Gastrocnemius medialis (tissue), 4 donors: ENCODE measurements around the gene HPF1. TPM values are rescaled to one million over a fixed set of nuclear protein-coding genes. Genes with fewer than 3 reads are reported as not detected.
"Not testable (repeated sequence)": the region's sequence is repeated elsewhere in the genome, so short reads cannot be mapped to it uniquely, and the experiment has no call there.

Source experiments
- ATAC-seq, 2 donors: fragments of 150-250 bp; one replicate each; pipeline ENCODE4 v1.9.1; 2016
- DNase-seq, 2 donors: peaks; one replicate each; pipeline ENCODE4 v3.0.0-alpha.2; 2019
- H3K27ac ChIP-seq, 4 donors: fragments of 200-600 bp; sonication (generic); 1 replicate in 1 of 4; 2 replicates in 3 of 4; pipeline ENCODE4 v1.5.1; 2016 to 2018; ENCODE audit warnings: mild to moderate bottlenecking in 2 of 4, moderate library complexity in 1 of 4
- H3K27me3 ChIP-seq, 3 donors: fragments of 200-600 bp; sonication (generic) in 2 of 3; 1 replicate in 1 of 3; 2 replicates in 2 of 3; pipeline versions ENCODE4 v1.5.1 to v1.6.0; 2016 to 2019; ENCODE audit warnings: mild to moderate bottlenecking in 1 of 3, moderate library complexity in 1 of 3
- H3K36me3 ChIP-seq, 2 donors: fragments of 200-600 bp; sonication (generic) in 1 of 2; one replicate each; pipeline ENCODE4 v1.5.1; 2017 to 2018
- H3K4me1 ChIP-seq, 2 donors: fragments of 200-600 bp; sonication (generic) in 1 of 2; one replicate each; pipeline ENCODE4 v1.5.1; 2016 to 2017; ENCODE audit warnings: mild to moderate bottlenecking in 2 of 2
- H3K4me3 ChIP-seq, 4 donors: fragments of 200-600 bp; sonication (generic) in 3 of 4; 1 replicate in 1 of 4; 2 replicates in 3 of 4; pipeline ENCODE4 v1.5.1; 2016 to 2019; ENCODE audit warnings: mild to moderate bottlenecking in 2 of 4
- H3K9me3 ChIP-seq, 3 donors: fragments of 200-600 bp; sonication (generic) in 2 of 3; 1 replicate in 1 of 3; 2 replicates in 2 of 3; pipeline ENCODE4 v1.5.1; 2016 to 2019
- CTCF ChIP-seq, 5 experiments: fragments of 450-650 bp in 3 of 5; fragments of 200-600 bp in 2 of 5; sonication (generic) in 2 of 5; IDR thresholded peaks in 4 of 5; conservative IDR thresholded peaks in 1 of 5; 1 replicate in 4 of 5; 2 replicates in 1 of 5; pipeline ENCODE4 v1.5.1; 2016 to 2019; ENCODE audit warnings: antibody characterized with exemption in 5 of 5, mild to moderate bottlenecking in 3 of 5, moderate library complexity in 3 of 5
- POLR2A ChIP-seq, 2 donors: fragments of 450-650 bp; IDR thresholded peaks; one replicate each; pipeline ENCODE4 v1.6.1; 2017; ENCODE audit warnings: antibody characterized with exemption in 2 of 2, mild to moderate bottlenecking in 2 of 2, moderate library complexity in 2 of 2
- in situ Hi-C, 4 donors: fragments of 200-750 bp; cut with MboI; loops; one replicate each; pipeline versions ENCODE4 v1.15.0 to v1.8.0; 2017; ENCODE audit warnings: low sequenced_read_pairs in 4 of 4
- intact Hi-C: fragments of 100-400 bp; cut with DNase I; formaldehyde crosslinking; loops from one replicate; pipeline ENCODE4 v1.15.1; 2023; ENCODE audit warnings: low total_unique reads
- total RNA-seq, 4 donors: library from RNA; depleted of rRNA; stranded (reverse); fragments of >200 nt; gene quantifications; one replicate each; pipeline versions ENCODE4 v1.1.0 to v1.2.3, GENCODE V29; 2016

The HPF1 gene
- total RNA-seq, 4 donors from 2014 or later: 18.4 to 51.8 (median 28.4) TPM

DNA sequence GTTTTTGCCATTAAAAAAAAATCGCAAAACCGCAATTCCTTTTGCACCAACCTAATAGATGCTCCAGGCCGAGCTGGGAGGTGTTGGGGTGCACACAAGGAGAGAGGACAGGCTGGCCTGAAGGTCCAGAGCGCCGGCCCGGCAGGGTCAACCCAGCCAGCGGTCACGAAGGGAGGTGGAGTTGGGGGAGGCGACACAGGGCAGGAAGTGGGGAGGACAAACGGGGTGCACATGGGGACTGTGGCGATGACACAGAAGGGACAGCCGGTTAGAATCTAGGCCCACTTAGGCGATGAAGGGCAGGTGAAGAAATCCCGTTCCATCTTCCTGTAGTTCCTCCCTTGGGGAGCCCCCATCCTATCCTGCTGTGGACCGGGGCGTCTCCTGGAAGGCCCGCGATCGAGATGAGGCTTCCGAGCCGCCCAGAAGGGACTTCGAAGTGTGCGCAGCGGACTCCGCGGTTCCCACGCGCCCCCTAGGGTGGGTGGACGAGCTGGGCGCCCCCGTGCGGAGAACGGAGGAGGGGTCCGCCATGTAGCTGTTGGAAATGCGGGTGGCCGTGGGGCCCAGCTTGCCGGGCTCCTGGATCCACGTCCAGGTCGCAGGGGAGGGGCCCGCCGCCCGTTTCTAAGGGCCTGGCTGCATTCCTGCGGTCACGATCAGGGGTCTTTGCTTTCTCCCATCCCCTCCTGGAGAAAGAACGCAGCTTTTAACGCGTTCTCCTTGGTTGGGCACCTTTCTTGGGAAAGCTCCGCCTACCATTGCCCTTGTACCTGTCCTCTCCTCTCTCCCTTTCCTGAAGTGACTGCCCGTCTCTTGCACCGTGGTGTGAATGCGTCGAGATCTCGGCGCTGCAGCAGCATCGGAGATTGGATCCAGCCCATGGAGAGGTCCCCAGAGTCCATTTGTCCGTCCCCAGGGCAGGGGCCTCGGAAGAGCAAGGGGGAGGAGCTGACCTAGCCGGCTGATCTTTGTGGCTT lies 17.0 kb upstream of the HPF1 start:
- Histone ChIP-seq H3K4me1 (peaks cover 0 to 4% of the 10 kb centered on the region in 2 donors), H3K9me3 (no peaks in the 10 kb centered on the region), H3K27ac (no peak overlapping the region), H3K4me3 (peak overlapping the region in 1 of 4 donors; percentile 28), H3K27me3 (peaks cover 9 to 23% (median 9%) of the 10 kb centered on the region in 3 donors), H3K36me3 (no peaks in the 10 kb centered on the region)
- no peak for DNase-seq
- TF ChIP-seq CTCF (IDR thresholded peaks at IDR 0.05 in 4 of 5, conservative IDR thresholded peaks at IDR 0.05 in 1 of 5) (no peak), POLR2A (IDR thresholded peaks at IDR 0.05) (no peak)
- ATAC-seq: no peak
- intact Hi-C loops (no loop called here), in situ Hi-C loops (no loop called here)

- DNase-seq: no peak
- Histone ChIP-seq H3K9me3 (no peaks in the 10 kb centered on the region), H3K4me3 (no peak overlapping the region), H3K36me3 (no peaks in the 10 kb centered on the region), H3K27ac (no peak overlapping the region), H3K27me3 (peaks cover 9 to 23% (median 9%) of the 10 kb centered on the region in 3 donors), H3K4me1 (peaks cover 0 to 4% of the 10 kb centered on the region in 2 donors)
- TF ChIP-seq CTCF (IDR thresholded peaks at IDR 0.05 in 4 of 5, conservative IDR thresholded peaks at IDR 0.05 in 1 of 5) (no peak), POLR2A (IDR thresholded peaks at IDR 0.05) (no peak)
- intact Hi-C loops: no loop called here
- in situ Hi-C loops: no loop called here
- ATAC-seq: no peak
Measured at GRCh38 chr4:169773889-169774288, 16.1 kb upstream of the HPF1 start.

DNA sequence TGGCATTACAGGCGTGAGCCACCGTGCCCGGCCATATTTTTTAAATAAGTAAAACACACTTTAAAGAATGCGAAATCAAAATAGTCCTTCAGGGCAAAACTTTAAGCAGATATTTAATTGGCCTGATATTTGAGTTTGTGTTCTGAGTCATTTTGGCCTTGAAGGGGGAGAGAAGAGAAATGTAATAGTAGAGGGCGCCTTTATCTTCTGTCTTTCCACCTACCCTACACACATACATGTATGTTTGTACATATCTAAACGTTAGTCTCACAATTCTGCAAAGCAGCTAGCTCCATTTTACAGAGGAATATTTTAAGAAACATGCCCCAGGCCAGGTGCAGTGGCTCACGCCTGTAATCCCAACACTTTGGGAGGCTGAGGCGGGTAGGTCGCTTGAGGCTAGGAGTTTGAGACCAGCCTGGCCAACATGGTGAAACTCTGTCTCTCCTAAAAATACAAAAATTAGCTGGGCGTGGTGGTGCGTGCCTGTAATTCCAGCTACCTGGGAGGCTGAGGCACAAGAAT lies 13.9 kb upstream of the HPF1 start:
- H3K4me1 ChIP-seq, DNase-seq, ATAC-seq, intact Hi-C loops, in situ Hi-C loops, H3K4me3 ChIP-seq, H3K27ac ChIP-seq, H3K9me3 ChIP-seq, H3K36me3 ChIP-seq: not testable (repeated sequence)
- H3K27me3 ChIP-seq: peaks cover 9 to 23% (median 9%) of the 10 kb centered on the region in 3 donors

DNA sequence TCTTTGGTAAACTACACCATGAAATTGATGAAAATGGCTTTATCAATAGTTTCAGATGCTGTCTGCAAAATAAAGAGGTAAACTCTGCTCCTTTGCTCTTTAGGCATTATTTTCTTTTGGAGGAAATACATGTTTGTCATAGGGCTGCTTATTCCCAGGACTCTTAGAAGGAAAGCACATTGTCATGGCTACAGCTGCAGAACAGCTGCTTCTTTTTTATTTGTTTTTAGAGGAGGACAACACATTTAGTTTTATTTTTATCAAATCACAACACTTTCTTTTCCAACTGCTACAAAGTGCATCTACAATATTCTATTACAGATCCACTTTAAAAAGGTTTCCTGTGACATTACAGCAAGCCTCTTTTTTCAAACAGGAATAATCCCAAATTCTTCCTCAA lies 12.7 kb upstream of the HPF1 start:
- DNase-seq (no peak), ATAC-seq (no peak)
- no peak overlapping the region for H3K4me3 ChIP-seq
- in situ Hi-C loops: no loop called here
- peaks cover 5 to 13% (median 8%) of the 10 kb centered on the region in 3 donors for H3K27me3 ChIP-seq
- intact Hi-C loops: no loop called here
- H3K36me3 ChIP-seq: no peaks in the 10 kb centered on the region
- H3K4me1 ChIP-seq: peaks cover 0 to 4% of the 10 kb centered on the region in 2 donors
- no peak overlapping the region for H3K27ac ChIP-seq
- no peaks in the 10 kb centered on the region for H3K9me3 ChIP-seq
- TF ChIP-seq CTCF (IDR thresholded peaks at IDR 0.05 in 4 of 5, conservative IDR thresholded peaks at IDR 0.05 in 1 of 5): no peak
- no peak for TF ChIP-seq POLR2A (IDR thresholded peaks at IDR 0.05)

- no peak for ATAC-seq
- Histone ChIP-seq H3K36me3 (no peaks in the 10 kb centered on the region), H3K4me3 (no peak overlapping the region), H3K9me3 (no peaks in the 10 kb centered on the region), H3K4me1 (no peaks in the 10 kb centered on the region), H3K27ac (no peak overlapping the region), H3K27me3 (no peaks in the 10 kb centered on the region)
- no peak for TF ChIP-seq POLR2A (IDR thresholded peaks at IDR 0.05)
- no peak for TF ChIP-seq CTCF (IDR thresholded peaks at IDR 0.05 in 4 of 5, conservative IDR thresholded peaks at IDR 0.05 in 1 of 5)
- in situ Hi-C loops (no loop called here), intact Hi-C loops (no loop called here)
- DNase-seq: no peak
Measured at GRCh38 chr4:169768385-169768784, 10.6 kb upstream of the HPF1 start.
